GM19240 (cell line): Measurements from ENCODE around the gene CLEC12A.
"Not testable (repeated sequence)": the region's sequence is repeated elsewhere in the genome, so short reads cannot be mapped to it uniquely, and the experiment has no call there.

Experiments
- DNase-seq: peaks from one replicate; pipeline ENCODE4 v3.0.0; 2011; ENCODE audit warnings: low spot score; ENCODE audit not compliant: insufficient read length

Gene CLEC12A

DNA sequence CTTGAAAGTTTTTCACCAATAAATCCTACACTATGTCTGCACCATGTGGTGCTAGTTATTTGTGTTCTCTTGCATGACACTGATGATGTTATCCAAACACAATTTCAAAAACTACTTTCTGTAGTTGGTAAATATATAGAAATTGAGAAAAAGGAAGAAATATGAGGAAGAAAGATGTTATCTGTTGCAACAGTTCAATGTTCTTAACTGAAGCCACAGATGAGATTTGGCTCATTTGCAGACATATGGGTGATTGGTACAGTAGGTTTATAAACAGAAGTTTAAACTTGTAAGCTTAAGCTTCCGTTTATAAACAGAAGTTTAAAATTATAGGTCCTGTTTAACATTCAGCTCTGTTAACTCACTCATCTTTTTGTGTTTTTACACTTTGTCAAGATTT is at the start of gene CLEC12A:
Gene CLEC12A, plus strand, starts transcription at position 229 of the 400 bp plus-strand sequence. CDS start 188 bp downstream, outside the sequence.
- no peak for DNase-seq

DNA sequence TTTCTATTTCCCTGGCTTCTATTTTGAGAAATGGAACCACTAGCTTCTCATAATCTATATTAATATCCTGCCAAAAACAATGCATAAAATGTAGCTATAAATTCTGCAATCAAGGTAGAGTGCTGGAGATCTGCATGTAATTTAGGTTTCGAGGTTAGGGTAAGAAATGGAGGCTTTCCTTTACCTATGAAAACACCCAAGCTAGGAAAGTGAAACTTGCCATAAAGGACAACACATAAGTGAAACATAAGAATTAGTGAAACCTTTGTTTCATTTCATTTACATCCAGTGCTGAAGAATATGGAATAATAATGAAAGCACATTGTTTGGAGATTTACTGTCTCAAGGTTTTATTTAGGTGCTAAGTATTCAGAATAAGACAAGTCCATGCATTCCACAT is 48.8 kb upstream of the CLEC12A start:
- DNase-seq = no peak

DNA sequence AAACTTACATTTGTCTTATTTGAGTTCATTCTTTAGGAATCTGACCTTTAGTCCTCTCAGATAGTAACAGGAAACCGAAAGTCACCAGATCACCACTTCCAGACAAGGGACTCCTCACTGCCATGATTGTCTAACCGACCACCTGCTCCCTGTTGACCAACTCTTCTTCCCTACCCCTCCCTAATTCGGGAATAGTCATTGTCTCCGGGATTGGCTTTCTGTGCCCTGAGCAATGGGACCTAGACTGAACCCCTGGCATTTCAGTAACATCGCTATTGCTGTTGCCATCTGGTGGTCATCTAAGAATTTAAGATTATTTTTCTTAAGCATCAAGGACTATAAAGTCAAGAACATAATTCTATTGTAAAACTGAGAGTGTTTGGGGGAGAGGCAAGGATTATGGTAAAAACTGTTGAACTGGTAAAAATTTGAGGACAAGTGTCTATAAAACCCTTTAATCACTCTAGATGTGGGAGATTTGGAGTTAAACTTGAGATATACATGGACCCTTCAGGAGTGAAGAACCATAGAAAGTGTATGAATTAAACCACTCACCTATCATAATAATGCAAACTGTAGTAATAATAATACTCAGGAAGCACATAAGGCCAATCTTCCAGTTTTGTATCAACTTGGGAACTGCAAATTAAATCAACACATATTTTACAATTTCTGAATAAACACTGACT is 45.4 kb upstream of the CLEC12A start:
- DNase-seq = peak; percentile 4

DNA sequence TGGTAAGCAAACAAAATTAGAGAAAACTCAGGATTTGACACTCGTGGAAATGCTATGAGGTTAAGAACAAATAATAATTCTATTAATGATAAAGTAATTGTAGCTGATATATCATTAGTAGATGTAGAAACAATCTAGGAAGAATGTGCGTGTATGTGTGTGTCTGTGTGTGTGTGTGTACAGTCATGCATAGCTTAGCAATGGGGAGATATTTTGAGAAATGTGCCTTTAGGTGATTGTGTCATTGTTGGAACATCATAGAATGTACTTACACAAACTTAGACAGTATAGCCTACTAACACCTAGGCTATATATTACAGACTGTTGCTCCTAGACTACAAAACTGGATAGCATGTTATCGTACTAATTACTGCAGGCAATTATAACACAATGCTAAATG is 44.3 kb upstream of the CLEC12A start:
- DNase-seq = no peak

DNA sequence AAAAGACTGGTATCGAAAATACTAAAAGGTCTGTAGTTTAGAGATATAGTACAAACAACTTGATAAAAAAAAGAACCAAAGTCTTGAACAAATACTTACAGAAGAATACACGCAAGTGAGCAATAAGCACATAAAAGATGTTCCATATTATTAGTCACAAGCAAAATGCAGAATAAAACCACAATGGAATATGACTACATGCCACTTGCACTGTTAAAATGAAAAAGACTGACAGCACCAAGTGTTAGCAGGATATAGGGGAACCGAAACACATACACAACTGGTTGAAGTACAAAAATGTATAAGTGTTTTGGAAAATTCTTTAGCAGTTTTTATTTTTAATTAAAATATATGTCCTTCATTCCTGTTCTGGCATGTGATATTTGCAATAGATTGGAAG is 42.6 kb upstream of the CLEC12A start:
- DNase-seq = no peak

DNA sequence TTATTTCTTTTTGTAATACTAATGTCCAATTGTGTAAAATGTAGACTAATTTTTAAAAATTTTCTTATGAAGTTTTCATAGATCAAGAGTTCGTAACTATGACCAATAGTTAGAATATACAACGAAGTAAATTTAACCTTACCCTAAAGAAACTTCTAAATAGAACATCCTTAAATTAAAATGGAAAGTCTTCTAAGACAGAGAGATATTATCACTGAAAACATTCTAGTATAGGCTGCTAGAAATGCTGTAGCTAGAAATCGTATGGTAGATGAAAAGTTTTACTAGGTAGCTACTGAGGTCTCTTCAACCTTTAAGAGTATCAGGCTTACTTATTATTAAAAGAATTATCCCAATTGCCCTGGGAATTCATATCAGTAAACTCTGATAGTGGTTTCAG is 40.0 kb upstream of the CLEC12A start:
- no peak for DNase-seq

DNA sequence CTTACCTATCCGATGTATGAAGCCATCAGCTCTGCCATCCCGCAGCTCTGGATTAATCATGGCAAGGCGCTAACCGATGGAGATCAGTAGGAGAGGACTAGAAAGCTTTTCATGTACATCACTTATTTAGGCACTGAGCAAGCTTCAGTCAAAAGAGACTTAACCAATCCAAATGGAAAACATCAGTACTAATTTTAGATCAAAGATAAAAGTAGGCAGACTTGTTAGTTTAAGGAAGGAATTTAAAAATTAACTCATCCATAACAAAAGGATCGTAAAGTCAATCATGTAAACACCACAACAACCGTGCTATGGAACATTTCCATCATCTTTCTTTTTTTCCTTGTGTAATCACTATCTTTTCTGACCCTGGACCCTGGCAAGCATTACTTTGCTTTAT is 38.9 kb upstream of the CLEC12A start, which contains the start of gene CLEC2A:
Gene CLEC2A, minus strand, starts transcription at position 101 of the 400 bp plus-strand sequence. Its CDS starts 41 bp downstream, at position 60.
- no peak for DNase-seq

DNA sequence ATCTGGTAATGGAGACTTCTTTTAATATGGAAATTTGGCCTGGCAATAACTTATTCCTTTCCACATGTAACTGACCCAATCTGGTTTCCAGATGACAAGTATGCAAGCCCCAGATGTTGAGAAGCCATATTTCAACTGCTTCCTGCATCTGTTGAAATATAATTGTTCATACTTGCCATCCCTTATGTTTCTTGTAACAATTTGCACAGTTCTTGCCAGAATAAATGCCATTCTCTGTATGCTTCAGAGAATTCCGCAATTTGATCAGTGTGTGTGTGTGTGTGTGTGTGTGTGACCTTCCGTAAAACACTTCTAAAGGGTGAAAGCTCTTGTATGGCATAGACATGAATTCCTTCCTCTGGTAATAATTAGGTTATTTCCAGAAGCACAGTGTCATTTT is 37.3 kb upstream of the CLEC12A start:
- DNase-seq = no peak

DNA sequence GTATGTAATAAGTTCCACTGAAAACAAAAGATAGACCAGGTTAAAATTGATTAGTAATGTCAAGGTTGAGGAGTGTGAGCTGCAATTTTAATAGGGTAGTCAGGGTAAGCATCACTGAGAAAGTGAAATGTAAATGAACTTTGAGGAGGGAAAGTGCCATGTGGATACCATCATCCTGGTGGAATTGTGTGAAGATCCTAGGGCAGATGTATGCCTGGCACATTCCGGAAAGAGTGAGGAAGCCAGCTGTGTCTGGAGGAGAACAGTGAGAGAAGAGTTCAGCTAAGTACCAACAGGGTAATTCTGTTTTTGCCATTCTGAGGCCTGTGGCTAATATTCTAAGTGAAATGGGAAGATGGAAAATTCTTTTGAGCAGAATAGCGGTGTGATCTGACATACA is 36.2 kb upstream of the CLEC12A start:
- no peak for DNase-seq

DNA sequence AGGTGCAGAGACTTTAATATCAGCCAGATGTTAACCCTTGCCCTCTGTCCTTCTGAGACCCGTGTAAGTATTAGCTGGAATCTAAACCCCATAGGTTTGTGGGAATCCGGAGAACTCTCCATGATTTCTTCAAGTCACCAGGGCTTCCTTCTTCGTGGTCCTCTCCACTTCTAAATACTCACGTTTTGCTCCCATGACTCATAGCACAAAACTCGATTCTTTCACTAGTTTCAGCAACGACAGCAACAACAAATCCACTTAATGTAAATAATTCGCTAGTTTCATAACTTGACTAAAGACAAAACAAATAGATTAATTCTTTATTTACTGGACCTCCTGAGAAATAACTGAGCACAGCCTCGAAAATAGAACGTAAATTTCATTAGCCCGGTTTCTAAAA is 34.6 kb upstream of the CLEC12A start:
- DNase-seq = no peak

DNA sequence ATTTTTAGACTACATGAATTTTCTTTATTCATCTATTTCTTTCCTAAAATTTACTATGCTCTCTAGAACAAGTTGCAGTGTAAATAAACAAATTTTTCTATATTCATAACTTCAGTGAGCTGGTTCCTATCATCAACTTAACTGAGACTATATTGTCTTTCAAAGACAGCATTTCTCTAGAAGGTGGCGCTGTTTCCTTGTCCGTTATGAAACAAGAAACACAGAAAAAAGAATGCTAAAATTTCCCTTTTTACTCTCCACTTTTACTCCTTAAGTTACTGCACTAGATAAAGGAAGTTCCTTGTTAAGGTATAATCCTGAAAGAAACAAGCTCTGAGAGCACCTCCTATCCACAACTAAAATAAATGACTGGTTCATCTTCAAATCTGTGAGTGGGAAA is 30.8 kb upstream of the CLEC12A start:
- DNase-seq = no peak

DNA sequence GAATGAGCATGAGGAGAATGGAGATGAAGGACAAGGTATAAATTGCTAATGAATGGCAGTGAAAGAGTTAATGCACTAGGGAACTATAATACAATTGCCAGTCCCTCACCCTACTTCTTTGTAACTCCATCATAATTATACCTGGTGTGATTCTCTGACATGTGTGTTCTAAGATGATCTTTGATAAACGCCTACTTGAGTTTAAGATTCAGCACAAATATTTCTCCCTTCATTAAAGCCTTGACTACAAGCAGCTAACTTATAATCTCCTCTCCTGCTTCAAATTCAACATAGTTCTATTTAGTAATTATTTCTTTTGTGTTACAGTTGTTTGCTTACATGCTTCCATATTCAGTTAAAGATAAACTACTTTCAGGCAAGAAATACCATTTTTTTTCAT is 29.4 kb upstream of the CLEC12A start:
- DNase-seq = no peak

DNA sequence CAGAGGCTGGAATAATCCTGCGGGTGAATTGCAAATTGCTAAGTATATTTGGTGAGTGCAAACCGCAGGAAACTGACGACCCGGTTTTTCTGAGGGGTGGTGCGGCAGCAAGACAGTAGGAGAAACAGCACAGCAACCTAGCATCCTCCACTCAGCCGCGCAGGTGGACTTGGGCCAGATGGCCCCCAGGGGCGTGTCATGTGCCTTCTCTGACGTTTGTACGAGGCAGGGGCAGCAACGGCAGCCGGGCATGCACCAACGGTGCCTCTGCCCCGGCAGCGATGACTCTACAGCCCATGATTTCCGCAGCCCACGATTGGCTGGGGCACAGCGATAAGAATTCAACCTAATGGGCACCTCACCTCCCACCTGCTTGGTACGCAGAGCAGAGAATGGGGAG is 28.0 kb upstream of the CLEC12A start:
- no peak for DNase-seq

DNA sequence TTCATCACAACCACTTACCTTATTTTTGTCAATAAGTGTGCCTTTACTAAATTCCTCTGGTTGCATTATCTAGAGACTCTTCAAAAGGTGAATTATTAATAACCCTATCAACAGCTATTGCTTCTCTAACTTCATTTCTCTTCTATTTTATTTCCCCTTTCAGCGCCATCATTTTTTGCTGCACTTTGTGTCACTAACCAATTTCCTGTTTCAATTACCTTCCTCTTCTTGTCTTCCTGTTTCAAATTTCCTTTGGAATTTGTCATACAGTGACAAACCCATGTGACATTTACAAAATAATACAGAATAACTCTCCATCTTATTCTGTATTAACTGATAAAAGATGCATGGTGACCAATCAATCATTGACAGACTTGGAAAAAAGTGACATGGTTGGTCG is 26.8 kb upstream of the CLEC12A start:
- DNase-seq = no peak

DNA sequence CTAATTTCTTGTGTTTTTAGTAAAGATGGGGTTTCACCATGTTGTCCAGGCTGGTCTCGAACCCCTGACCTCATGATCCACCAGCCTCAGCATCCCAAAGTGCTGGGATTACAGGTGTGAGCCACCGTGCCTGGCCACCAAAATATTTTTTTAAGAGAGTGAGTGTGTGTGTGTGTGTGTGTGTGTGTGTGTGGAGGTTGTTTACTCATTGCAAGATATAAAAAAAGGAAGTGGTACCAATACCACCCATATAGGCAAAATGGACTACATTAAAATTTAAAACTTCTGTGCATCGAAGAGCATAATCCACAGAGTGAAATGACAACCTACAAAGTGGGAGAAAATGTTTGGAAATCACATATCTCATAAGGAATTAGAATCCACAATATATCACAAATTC is 23.5 kb upstream of the CLEC12A start:
- no peak for DNase-seq

DNA sequence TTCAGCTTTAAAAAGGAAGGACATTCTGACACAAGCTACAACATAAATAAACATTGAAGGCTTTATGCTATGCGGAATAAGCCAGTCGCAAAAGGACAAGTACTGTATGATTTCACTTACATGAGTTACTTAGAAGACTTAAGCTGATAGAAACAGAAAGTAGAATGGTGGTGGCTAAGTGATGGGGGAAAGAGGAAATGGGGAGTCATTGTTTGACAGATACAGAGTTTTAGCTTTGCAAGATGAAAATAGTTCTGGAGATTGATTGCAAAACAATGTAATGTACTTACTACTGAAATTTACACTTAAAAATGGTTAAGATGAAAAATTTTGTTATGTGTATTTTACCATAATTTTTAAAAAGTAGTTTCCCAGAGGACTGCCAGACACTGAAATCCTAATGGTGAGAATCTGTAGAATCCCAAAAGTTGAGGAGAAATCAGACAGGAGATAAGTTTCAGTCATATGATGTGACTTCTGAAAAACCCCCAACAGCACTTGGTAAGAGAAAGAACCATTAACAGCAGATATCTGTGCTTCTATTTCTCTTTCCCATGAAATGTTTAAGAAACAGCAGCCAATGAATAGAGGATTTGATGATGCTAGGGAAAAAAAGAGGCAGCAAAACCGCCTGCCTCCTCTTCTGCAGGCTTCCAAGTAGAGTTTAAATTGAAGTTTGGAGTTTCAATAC is 22.5 kb upstream of the CLEC12A start:
- peak; percentile 40 for DNase-seq

DNA sequence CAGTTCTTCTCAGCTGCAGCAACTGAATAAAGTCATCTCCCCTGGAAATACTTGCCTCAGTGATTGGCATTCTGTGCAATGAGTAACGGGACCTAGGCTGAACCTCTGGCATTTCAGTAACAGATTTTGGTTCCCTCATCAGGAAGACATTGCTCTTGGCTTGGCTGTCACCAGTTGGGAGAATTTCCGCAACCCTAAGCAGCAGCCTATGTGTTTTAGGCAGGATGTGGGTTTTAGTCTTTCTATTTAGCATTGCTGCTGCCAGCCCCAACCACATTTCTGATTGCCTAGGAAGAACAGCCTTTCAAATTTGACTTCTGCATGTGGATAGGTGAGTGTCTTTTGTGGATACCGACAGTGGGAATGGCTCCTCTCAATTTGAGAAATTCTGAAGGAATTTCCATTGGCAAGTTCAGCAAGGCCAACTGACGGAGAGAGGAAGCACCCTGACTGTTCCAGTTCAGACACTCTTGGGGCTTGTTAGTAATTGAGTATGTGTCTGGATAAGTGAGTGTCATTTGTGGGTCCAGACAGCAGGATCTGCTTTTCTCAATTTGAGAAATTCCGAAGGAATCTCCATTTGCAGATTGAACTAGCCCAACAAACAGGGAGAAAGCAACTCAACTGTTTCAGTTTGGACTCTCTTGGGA is 20.1 kb upstream of the CLEC12A start:
- no peak for DNase-seq

DNA sequence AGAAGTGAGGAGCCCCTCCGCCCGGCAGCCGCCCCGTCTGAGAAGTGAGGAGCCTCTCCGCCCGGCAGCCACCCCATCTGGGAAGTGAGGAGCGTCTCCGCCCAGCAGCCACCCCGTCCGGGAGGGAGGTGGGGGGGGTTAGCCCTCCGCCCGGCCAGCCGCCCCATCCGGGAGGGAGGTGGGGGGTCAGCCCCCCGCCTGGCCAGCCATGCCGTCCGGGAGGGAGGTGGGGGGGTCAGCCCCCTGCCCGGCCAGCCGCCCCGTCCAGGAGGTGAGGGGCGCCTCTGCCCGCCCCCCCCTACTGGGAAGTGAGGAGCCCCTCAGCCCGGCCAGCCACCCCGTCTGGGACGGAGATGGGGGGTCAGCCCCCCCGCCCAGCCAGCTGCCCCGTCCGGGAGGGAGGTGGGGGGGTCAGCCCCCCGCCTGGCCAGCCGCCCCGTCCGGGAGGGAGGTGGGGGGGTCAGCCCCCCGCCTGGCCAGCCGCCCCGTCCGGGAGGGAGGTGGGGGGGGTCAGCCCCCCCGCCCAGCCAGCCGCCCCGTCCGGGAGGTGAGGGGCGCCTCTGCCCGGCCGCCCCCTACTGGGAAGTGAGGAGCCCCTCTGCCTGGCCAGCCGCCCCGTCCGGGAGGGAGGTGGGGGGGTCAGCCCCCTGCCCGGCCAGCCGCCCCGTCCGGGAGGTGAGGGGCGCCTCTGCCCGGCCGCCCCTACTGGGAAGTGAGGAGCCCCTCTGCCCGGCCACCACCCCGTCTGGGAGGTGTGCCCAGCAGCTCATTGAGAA is 18.1 kb upstream of the CLEC12A start:
- not testable (repeated sequence) for DNase-seq

DNA sequence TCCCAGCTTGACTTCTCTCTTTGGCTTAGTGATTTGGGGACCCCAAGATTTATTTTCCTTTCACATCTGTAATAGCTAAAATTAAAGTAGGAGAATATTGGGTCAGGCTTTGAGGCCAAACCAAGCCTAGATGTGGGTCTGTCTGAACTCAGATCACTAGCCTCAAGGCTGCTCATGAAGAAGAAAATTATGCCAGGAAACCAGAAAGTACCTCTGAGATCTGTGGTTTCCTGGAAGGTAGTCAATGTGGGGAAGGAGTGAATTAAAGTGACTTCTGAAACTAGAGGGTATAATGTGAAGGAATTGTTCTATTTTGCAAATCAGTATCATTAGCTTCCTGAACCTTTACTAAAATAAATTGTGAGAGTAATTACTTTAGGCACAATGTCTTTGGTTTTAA is 13.4 kb upstream of the CLEC12A start:
- no peak for DNase-seq

DNA sequence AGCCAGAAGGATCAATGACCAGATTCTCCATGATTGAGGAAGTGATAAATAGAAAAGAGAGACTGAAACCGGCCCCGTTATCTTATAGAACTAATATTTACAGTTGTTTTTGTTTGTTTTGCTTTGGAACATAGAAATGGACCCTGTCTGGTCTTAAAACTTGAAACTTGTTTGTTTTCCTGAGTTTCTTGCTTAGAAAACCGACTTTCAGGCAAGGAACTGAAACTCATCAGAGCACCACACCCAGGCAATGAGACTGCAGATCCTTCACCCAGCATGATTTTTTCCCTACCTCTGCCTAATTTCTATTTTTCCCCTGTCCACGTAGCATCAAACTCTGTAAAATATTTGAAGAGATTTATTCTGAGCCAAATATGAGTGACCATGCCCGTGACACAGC is 10.6 kb upstream of the CLEC12A start:
- no peak for DNase-seq

DNA sequence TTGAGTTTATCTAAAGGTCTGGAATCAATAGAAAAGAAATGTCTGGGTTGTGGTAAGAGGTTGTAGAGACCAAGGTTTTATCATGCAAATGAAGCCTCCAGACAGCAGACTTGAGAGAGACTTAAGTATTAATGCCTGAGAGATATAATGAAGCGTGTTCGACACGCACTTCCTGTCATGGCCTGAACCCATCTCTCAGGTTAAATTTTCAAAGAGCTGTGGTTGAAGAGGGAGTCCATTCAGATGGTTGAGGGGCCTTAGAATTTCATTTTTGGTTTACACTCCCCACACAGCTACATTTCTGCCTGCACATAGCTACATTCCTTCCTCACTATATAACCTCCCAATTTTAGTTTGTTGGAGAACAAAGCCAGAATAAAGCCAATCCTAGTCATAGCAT is 10.1 kb upstream of the CLEC12A start:
- DNase-seq = no peak

DNA sequence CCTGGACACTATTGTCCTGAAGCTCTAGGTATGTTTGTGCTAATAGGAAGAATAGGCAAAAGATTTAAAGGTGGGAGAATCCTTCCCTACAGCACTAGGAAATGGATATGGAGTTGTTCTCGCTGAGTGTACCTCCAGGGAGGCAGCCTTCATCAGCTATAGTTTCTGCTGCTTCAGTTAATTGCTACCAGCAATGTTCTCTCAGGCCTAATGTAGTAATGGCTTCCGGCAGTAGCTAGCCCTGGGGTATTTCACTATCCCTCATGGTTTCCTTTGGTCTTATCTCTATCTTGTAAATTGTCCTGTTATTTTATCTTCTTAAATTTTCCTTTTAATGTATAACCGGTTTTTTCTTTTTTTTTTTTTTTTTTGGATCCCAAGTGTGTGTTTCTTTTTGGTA is 9.3 kb upstream of the CLEC12A start:
- no peak for DNase-seq
